Superior temporal gyrus (tissue), 1 donor: Measurements from ENCODE around the gene IGF1R.

Experiments
- DNase-seq: peaks from one replicate; pipeline ENCODE4 v3.0.0-alpha.2; 2016; ENCODE audit errors: extremely low spot score

Gene IGF1R

DNA sequence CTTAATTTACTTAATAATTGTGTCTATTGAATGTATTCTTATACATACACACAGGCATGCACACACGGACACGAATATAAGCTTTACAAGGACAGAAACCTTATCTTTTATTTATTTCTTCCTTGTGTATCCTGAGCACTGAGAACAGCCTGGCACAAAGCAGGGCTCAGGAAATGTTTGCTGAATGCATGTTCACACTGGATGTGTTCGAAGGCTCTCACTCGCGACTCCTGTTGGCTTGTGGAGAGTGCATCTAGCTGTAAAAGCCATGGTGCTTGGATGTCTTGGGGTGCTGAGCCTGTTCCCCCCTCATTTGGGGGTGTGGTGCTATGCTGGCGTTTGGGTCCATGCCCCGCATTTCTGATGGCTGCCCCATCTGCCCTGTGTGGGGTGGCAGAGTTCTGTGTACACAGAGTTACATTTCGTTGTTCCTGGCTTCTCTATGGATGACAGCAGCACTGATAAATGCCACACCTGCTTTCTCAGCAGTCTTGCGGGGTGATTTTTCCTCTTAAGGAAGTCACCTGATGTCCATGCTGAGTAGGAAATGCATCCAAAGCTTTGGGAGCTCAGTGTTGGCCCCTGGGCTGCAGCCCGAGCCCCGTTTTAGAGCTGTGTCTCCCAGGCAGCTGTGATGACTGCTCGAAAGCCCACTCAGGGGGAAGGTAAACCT is 148.5 kb downstream of the IGF1R start:
- no peak for DNase-seq

DNA sequence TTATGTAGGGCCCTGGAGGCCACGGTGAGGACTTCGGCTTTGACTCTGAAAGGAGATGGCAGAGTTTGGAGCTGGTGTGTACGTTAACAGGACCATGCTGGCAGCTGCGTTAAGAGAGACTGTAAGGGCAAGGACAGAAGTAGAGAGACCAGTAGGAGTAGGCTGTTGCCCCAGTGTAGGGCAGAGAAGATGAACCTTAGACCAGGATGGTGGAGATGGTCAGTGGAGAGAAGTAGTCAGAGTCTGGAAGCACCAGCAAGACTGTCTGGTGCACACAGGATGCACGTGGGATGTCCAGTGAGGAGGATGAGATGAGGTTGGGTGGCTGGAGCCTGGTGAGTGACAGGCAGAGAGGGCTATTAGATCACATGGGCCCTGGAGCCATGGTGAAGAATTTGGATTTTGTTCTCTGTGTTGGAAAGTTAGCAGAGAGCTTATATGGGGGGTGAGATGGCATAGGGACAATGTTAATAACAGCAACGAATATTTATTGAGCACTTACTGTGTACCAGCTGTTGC is 150.1 kb downstream of the IGF1R start:
- DNase-seq: no peak

DNA sequence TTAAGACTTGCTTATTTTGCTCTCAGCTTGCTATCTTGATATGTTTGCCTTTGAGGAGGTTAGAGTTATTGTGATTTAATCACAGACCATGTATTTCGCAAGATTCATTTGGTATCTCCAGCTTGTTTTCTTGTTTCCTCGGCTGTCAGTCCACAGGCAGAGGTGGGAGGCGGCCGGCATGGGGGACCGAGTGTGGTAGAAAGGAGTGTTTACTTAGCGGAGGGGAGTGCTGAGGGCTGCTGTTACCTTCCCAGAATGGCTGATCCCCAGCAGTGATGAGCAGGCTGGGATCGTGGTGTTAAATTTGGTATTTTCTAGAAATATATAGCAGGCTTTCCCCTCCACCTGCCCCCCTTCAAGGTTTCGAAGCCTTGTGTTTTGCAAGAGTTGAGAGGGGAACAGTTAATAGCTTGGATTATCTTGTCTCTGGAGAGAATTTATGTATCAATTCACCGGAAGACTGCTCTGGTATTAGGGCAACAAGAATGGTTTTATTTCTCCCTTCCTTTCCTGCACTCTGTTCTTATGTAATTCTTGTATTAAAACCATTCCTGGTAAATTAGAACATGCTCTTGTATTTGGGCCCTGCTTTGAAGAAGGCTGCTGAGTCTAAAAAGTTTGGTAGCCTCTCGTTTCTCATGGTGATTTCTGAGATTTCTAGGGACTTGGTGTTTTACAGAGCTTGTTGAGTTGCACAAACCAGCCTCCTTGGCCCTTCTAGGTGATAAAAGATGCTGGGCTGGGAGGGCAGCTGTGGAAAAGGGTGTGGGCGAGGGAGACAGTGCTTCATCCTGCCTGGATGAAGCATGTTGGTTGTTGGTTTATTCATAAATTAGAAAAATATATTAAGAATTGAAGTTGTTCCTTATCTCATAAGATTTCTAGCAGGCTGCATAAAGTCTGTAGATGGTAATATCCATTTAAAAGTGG is 151.4 kb downstream of the IGF1R start:
- no peak for DNase-seq

GRCh38 chr15:98800437-98801233 is 152.3 kb downstream of the IGF1R start:
- peak; percentile 93 for DNase-seq

DNA sequence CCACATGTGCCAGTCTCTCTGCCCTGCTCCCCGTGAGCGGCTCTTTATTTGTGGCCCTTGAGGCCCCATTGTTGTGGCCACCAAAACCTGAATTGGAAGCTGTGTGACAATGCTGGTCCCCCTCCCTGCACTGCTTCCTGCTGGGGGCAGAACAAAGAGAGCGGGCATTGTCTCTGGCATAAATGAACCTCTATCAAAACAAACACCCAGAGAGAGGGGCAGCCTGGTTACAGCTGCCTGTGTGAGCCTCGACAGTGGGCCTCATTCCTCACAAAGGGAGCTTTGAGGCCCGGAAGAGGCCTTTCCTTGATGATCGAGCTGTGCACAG is 152.9 kb downstream of the IGF1R start:
- DNase-seq: peak; percentile 94

DNA sequence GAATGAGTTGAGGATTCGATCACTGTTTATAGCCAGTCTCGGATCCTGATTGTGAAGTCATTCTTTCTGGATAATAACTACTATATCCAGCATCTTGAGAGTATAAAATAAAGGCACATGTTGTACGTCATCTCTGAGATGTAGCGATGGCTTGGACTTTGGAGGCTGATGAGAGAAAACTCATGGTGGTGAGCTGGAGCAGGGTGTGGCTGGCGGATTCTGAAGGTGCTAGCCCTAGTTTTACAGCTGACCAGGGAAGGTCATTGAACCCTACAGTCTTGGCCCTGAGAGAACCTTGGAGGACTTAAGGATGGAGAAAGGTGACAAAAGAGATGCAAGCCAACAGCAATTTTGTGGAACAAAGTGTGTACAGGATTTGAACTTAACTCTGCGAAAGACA is 153.8 kb downstream of the IGF1R start:
- DNase-seq: no peak

DNA sequence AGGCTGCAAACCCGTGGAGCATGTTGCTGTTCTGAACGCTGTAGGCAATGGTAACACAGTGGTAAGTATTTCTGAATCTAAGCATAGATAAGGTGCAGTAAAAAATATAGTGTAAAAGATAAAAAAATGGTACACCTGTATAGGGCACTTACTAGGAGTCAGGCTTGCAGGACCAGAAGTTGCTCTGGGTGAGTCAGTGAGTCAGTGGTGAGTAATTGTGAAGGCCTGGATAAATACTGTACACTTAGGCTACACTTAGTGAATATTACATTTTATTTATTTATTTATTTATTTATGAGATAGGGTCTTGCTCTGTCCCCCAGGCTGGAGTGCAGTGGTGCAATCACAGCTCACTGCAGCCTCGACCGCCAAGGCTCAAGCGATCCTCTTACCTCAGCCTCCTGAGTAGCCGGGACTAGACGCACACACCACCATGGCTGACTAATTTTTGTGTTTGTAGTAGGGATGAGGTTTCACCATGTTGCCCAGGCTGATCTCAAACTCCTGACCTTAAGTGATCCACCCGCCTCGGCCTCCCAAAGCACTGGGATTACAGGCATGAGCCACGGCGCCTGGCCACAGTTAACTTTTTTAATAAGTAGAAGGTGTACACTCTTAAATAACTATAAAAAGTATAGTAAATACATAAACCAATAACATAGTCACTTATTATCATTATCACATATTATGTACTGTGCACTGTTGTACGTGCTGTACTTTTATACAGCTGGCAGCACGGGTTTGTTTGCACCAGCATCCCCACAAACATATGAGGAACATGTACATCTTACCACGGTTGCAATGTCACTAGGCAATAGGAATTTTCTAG is 155.1 kb downstream of the IGF1R start:
- DNase-seq: no peak

DNA sequence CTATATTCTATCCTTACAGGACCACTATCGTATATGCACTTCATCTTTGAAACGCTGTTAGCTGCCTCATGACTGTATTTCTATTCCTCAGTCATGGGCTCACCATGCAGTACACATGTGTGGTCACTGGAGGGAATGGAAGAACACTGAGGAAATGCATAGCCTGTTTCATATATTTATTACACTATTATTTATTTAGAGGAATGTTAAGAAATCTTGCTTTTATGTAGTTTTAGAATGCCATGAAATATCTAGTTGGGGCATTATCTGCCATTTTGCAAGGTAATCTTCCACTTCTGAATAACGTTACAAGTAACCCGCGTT is 155.7 kb downstream of the IGF1R start:
- no peak for DNase-seq

- DNase-seq: no peak
These were observed 157.3 kb downstream of the IGF1R start for GRCh38 chr15:98805434-98806274.

DNA sequence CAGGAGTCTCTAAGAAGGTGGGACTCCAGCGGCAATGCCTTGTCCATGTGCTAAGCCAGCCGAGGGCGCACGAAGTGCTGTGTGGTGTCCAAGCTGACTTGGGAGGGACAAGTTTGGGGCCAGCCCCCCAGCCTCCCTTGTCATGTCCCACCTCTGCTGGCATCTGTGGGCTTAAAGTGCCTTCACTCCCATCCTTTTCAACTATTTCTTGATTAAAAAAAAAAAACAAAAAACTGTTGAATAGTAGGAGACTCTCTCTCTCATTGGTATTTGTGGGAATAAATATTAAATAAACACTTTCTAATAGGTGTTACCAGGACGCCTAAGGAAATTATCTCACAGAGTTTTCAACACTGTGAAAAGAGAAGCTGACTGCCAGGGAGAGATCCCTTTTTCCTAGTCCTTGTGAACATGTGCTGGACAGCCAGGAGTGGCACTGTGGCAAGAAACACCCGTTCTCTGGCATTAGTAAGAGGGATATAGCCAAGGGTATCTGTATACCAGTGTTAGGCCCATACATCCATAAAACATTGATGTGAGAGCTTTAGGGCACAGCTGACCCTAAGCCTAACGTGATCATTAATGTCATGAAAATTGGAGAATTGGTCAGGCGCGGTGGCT is 158.0 kb downstream of the IGF1R start:
- no peak for DNase-seq

DNA sequence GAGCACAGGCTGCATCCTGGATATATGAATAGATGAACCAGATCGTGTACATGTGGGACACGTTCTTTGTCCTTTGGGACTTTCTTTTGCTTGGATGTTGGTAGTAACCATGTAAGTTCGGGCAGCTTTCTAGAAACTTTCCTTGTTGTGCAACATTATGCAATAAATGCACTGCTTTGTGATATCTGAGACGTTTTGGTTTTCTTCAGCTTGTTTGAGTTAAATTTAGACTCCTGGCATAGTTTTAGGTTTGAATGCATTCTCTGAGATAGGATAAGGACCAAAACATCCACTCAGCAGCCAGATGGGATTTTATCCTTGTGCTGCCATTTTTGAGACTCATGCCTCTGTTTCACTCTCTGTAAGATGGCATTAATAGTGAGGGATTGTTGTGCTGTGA is 158.9 kb downstream of the IGF1R start:
- peak; percentile 55 for DNase-seq

GRCh38 chr15:98809273-98809672 is 160.9 kb downstream of the IGF1R start:
- no peak for DNase-seq

- DNase-seq: no peak
These were observed 164.5 kb downstream of the IGF1R start for GRCh38 chr15:98812716-98813446.

DNA sequence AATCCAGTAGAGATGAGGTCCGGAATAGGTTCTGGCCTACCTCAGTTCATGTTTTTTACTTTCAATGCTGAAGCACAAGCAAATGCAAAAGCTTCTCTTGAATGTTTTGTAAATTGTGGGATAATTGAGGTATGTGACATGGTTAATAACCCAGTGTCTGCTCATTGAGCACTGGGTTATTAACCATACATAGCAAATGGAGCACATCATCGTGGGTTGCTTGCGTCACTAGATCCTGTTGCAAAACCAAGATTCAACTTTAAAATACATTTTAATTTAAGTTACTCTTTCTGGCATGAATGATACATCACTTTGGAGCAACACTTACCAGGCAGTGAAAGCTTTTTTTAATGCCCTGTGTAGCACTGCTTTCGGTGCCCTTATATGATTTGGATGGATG is 165.6 kb downstream of the IGF1R start:
- no peak for DNase-seq

- peak; percentile 89 for DNase-seq
These were observed 166.9 kb downstream of the IGF1R start for GRCh38 chr15:98815207-98815606.

DNA sequence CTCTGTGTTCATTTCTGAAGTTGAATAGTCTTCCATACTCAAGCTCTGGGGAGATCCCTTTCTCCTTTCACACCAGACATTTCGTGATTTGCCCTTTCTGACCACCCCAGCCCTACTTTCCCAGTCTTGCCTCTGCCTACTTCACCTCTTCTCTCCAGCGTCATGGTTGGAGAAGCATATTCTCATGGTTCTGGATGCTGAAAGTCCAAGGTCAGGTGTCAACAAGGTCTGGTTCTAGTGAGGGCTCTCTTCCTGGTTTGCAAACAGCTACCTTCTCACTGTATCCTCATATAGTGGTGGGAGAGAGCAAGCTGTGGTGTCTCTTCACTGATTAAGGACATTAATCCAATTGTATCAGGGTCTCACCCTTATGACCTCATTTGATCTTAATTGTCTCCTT is 169.4 kb downstream of the IGF1R start:
- no peak for DNase-seq

DNA sequence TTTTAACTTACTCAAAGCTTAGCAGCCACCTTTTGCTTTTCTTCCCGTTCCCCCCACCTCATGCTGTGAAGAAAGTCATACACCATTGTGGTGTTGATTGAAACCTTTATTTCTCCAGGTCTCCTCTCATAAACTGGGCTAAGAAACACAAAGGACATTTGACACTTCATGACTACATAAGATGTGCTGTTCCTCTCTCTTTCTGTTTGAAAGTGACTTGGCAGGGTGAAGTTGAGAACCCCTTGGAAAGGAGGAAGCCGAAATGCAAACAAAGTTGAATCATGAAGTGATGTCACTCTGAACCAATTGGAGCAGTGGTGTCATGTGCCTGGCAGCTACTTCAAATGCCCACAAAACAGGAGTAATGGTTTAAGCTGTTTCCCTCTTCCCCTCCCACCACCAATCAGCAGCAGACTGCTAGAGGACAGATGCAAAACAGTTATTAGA is 174.7 kb downstream of the IGF1R start:
- DNase-seq: no peak

DNA sequence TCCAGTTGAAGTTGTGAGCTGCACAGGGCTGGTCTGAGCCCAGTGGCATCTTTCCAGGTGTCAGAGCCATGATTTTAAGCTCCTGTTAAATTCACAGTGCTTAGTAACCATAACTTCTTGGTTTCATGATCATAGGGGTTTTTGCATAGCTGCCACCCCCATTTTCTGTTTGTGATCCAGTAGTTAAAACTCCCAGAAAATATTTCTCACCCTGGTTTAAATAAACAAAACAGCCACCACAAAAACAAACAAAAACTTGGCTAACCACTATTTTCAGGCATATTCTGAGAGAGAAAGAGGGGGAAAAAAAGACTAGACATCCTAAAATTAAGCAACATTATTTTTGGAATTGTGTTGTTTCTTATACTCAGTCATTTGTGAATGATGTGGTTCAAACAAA is 175.3 kb downstream of the IGF1R start:
- no peak for DNase-seq

DNA sequence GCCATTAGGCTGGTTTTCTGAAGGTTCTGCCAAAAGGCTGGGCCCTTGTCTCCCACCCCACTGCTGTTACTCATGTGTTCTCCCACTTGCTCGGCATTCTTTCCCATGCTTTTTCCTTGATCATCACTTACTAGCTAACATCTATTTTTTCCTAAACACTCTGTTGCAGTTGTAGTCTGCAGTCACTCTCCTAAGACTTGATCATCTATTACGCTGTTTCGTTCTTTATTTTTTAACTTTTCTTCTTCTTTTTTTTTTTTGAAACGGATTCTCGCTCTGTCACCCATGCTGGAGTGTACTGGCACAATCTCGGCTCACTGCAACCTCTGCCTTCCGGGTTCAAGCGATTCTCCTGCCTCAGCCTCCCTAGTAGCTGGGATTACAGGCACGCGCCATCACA is 176.3 kb downstream of the IGF1R start:
- DNase-seq: no peak
